HG02759 (cell line): ENCODE data around the gene CXCR3.
A peak's percentile ranks its signal among the peaks of the same experiment; 100 is the strongest.

ENCODE experiments used
- ATAC-seq: cut with Tn5 transposase; IDR thresholded peaks from one replicate; pipeline ENCODE4 v1.9.1; 2021; ENCODE audit warnings: mild to moderate bottlenecking, moderate library complexity; ENCODE audit not compliant: unreplicated experiment

The CXCR3 gene

GRCh38 chrX:71637848-71638247 lies 19.5 kb upstream of the CXCR3 start:
- no peak for ATAC-seq

DNA sequence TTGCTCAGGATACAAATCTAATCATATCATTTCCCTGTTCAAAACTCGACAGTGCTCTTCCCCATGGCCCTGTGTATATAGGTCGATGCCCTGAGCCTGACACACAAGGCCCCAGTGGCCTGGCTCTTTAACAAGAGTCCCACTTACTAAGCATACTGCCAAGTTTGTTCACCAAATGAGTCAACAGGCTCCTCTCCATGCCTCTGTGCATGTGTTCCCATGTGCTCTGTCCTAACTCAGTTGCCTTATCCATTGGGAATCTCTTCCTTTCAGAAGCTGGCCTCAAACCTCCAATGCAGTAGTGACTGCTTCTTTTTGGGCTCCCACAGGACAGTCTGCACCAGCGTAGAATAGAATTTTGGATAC lies 18.9 kb upstream of the CXCR3 start:
- ATAC-seq: no peak

- no peak for ATAC-seq
These were observed 18.3 kb upstream of the CXCR3 start for GRCh38 chrX:71636438-71637252.

DNA sequence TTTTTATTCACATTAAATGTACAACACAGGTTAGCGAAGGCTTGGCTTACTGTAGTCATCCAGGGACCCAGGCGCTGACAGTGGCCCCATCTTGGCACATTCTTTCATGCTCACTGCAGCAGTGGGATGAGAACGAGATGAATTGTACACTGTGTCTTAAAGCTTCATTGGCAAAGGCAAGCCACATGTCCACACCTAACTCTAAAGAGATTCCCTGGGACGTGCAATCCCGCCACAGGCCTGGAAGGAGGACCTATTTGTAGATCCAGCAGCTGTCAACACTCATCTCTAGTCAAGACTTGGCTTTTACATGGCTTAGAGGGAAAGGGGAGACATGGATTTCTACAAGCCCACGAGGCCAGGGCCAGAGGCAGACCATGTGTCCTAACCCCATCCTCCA lies 16.1 kb upstream of the CXCR3 start:
- no peak for ATAC-seq

DNA sequence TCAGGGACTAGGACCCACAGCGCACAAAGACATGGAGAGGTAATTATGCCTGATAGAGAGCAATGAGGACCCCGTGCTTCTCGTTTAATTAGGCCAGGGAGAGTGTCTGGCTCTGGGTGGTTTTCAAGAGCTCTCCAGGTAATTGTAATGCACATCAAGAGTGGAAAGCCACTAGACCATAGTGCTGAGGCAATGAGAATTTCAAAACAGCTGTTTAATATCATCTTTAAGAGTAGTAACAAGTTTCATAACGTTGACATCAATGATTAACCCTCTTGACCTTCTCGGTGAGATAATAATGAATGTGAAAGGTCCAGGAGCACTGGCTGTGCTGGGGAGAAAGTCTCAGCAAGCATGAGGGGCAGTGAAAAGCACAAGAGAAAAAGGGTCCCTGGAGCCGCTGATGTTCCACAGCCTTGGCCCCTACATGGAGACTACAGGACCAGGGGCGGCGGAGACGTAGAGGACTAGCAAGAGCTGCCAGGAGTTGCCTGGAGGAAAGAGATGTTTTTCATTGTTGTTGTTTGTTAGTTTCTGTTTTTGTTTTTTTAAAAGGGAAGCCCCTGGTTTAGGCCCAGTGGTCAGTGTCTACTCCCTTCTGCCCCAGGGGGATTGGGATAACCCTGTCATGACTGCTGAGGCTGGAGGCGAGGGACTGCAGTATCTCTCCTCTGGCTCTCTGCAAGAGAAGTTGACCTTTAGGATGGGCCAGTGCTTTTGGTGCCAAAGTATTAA lies 14.8 kb upstream of the CXCR3 start:
- ATAC-seq: peak; percentile 43

- peak; percentile 60 for ATAC-seq
These were observed 11.2 kb upstream of the CXCR3 start for GRCh38 chrX:71629467-71629866.

DNA sequence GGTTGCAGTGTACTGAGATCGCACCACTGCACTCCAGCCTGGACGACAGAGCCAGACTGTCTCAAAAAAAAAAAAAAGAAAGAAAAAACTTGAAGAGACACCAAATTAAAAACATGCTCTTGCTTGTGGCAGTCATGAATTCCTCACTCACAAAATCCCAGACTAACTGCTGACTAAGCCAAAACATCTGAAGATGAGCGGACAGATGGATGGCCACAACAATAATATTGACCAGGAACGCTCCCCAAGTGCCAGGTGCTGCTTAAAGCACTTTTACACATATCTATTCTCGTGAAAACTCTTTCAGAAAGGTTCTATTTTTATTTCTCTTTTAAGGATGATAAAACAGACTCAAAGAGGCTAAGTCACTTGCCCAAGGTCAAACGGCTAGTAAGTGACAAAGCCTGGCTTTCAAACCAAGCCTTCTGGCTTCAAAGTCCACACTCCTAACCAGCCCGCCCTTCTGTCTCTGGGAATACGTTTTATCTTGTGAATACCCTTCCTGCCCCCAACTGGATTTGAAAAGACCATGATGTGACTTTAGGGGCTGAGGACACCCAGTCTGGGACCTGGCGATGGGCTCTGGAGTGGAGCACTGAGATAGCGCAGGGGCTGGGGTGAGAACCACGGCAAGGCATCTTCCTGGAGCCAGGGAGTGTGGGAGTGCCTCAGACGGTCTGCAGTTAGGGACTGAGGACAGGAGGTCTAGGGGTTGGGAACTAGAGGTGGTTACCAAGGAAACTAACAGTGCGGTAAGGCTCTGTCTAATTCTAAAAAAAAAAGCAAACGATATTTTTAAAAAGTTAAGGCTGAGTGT lies 9.5 kb upstream of the CXCR3 start:
- ATAC-seq: no peak

GRCh38 chrX:71626576-71626975 lies 8.3 kb upstream of the CXCR3 start:
- no peak for ATAC-seq

- ATAC-seq: no peak
These were observed 7.2 kb upstream of the CXCR3 start for GRCh38 chrX:71625471-71625870.

- no peak for ATAC-seq
These were observed 5.4 kb upstream of the CXCR3 start for GRCh38 chrX:71623714-71624113.

DNA sequence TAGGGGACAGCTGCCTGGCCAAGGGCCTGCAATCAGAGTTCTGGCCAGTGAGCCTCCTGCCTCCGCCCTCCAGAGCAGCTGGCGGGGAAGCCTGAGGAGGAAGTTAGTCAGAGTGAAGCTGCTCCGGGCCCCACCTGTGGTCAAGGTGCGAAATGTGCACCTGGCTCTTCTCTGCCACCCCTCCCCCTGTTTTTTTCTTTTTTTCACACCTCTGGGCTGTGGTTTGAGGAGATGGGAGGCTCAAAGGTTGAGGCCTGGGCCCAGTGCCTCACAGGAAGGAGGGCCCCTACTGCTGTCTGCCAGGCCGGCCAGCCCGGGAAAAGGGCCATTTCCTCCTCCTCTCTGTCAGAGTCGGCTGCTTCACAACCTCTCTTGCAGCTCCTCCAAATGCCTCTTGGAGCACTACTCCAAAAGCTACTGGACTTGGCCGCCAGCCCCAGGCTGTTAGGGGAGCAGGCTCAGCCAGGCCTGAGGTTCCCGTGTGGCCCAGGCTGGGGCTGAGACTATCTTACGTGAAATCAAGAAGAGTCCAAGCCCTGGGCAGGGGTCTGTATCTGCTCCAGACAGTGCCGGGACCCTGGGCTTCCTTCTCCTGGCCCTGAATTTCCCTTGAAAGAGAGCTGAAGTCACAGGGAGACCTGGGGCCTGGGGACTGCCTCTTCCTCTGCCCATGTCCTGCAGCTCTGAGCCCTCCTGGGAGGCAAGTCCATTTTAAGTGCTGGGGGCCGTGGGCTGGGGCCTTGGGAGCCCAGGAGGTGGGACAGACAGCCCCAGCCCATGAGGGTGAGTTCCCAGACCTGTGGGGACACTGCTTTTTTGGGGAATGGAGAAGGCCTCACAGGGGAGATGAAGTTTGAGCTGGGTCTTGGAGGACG lies 4.5 kb upstream of the CXCR3 start:
- ATAC-seq: peak; percentile 46

GRCh38 chrX:71622032-71622575 lies 3.8 kb upstream of the CXCR3 start:
- ATAC-seq: no peak

GRCh38 chrX:71621603-71622002 lies 3.3 kb upstream of the CXCR3 start:
- ATAC-seq: no peak

DNA sequence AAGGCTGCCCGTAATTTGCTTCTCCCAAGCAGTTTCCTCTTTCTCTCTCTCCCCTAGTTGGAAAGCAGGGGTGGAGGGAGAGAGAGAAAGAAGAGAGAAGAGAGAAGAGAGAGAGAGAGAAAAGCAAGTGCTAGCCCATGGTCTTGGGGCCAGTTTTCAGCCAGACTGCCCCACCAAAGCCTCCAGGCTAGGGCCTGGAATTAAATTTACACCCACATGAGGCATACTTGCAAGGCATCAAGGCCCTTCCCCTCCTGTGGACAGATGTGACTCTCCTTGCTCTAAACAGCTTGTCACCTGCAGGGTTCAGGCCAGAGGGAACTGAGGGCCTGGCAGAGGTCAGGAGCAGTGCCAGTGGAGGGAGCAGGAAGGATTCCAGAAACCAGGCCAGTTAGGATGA lies 1.7 kb upstream of the CXCR3 start:
- no peak for ATAC-seq

- ATAC-seq: no peak
These were observed 882 bp upstream of the CXCR3 start for GRCh38 chrX:71619193-71619592.

DNA sequence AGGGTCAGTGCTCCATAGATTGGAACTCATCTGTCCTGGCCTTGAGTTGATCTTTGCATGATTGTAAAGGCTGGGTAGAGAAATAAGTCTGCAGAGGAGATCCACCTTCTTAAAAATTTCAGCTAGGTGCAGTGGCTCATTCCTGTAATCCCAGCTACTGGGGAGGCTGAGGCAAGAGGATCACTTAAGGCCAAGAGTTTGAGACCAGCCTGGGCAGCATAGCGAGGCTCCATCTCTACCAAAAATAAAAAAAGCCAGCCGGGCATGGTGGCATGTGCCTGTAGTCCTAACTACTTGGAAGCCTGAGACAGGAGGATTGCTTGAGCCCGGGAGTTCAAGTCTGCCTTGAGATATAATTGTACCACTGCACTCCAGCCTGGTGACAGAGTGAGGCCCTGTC lies 476 bp upstream of the CXCR3 start:
- ATAC-seq: no peak

GRCh38 chrX:71617742-71618141 lies 569 bp downstream of the CXCR3 start:
- ATAC-seq: no peak

DNA sequence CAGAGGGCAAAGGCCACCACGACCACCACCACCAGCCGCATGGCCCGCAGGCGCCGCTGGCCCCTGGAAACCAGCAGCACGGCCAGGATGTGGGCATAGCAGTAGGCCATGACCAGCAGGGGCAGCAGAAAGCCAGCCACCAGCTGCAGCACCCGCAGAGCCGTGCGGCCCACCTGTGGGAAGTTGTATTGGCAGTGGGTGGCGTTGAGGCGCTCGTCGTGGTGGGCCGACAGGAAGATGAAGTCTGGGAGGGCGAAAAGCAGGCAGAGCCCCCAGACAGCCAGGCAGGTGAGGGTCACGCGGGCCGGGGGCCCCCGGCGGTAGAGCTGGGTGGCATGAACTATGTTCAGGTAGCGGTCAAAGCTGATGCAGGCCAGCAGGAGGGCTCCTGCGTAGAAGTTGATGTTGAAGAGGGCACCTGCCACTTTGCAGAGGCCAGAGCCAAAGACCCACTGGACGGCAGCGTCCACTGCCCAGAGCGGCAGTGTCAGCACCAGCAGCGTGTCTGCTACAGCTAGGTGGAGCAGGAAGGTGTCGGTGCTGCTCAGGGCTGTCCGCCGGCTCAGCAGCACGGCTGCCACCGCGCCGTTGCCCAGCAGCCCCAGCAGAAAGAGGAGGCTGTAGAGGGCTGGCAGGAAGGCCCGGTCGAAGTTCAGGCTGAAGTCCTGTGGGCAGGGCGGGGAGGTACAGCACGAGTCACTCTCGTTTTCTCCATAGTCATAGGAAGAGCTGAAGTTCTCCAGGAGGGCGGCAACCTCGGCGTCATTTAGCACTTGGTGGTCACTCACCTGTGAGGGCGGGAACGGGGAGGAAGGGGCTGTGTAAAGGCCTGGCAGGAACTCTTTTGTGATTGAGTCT lies 1.4 kb downstream of the CXCR3 start:
- ATAC-seq: no peak

GRCh38 chrX:71615954-71616353 lies 2.4 kb downstream of the CXCR3 start:
- no peak for ATAC-seq
